Left ventricle myocardium inferior (tissue), 1 donor: ENCODE measurements around the gene DPP10. TPM values are rescaled to one million over a fixed set of nuclear protein-coding genes. Genes with fewer than 3 reads are reported as not detected.

Experiments
- DNase-seq: peaks from one replicate; pipeline ENCODE4 v3.0.0-alpha.2; 2020
- H3K27ac ChIP-seq: fragments of 200-600 bp; replicated peaks from 2 replicates; pipeline ENCODE4 v1.8.0; 2021
- H3K27me3 ChIP-seq: fragments of 200-600 bp; 2 replicates; pipeline ENCODE4 v1.8.0; 2021; ENCODE audit warnings: low read depth
- H3K36me3 ChIP-seq: fragments of 200-600 bp; 2 replicates; pipeline ENCODE4 v1.8.0; 2021
- H3K4me1 ChIP-seq: fragments of 200-600 bp; 2 replicates; pipeline ENCODE4 v1.8.0; 2021
- H3K4me3 ChIP-seq: fragments of 200-600 bp; 2 replicates; pipeline ENCODE4 v1.8.0; 2021; ENCODE audit warnings: mild to moderate bottlenecking, moderate library complexity
- H3K9me3 ChIP-seq: fragments of 200-600 bp; replicated peaks from 2 replicates; pipeline ENCODE4 v1.8.0; 2021
- intact Hi-C: fragments of 100-400 bp; cut with micrococcal nuclease; formaldehyde crosslinking; loops from one replicate; pipeline ENCODE4 v1.11.0; 2022
- total RNA-seq: library from RNA; stranded (reverse); fragmentation: NEBNext Ultra II Directional; extraction: Animal tissue kit (Norgen Biotek cat#: 25700); gene quantifications from one replicate; pipeline ENCODE4 v1.2.1, GENCODE V29; 2021
- TF ChIP-seq, protein P1 (sequence below): fragments of 200-600 bp; IDR thresholded peaks from 2 replicates; pipeline ENCODE4 v1.8.0; 2021; ENCODE audit warnings: antibody characterized with exemption, mild to moderate bottlenecking, borderline replicate concordance
- donor health status: DM: no; HTN: yes; CAD: no; lungs with severe emphysema.

Gene DPP10
- total RNA-seq, 1 donor from 2014 or later, result 0.16 TPM

DNA sequence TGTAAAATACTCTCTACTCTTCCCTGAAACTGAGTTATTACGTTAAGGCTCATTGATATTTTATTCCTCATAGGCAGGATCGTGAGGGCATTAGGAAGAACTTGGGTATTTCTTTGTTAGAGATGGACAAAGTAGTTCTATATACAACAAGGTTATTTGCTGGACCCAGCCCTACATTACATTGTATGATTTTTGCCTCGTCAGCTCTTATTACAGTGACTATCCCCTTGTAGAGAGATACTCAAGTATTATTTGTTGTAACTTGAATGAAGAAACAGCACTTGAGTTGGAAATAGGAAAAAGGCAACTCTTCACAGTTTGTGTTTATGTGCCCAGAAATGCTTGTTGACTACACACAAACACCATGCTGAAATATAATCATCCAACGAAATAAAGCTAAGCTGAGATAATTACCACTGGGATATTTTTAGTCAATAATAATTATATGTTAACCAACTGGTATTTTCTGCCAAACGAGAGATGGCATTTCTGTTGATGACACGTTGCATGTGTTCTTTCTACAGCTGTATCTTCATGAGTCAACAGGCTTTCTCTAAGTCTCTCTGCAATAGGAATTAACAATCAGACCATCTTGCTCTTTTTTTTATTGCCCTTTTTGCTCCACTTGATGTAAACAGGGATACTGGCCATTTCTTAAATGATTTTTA is 947.6 kb downstream of the DPP10 start:
- intact Hi-C loops, result no loop called here
- no peak overlapping the region for H3K27ac ChIP-seq
- H3K4me1 ChIP-seq, result no peaks in the 10 kb centered on the region
- peaks cover 5% of the 10 kb centered on the region for H3K9me3 ChIP-seq
- TF ChIP-seq, protein P1, sequence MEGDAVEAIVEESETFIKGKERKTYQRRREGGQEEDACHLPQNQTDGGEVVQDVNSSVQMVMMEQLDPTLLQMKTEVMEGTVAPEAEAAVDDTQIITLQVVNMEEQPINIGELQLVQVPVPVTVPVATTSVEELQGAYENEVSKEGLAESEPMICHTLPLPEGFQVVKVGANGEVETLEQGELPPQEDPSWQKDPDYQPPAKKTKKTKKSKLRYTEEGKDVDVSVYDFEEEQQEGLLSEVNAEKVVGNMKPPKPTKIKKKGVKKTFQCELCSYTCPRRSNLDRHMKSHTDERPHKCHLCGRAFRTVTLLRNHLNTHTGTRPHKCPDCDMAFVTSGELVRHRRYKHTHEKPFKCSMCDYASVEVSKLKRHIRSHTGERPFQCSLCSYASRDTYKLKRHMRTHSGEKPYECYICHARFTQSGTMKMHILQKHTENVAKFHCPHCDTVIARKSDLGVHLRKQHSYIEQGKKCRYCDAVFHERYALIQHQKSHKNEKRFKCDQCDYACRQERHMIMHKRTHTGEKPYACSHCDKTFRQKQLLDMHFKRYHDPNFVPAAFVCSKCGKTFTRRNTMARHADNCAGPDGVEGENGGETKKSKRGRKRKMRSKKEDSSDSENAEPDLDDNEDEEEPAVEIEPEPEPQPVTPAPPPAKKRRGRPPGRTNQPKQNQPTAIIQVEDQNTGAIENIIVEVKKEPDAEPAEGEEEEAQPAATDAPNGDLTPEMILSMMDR, result no peak
- no peaks in the 10 kb centered on the region for H3K36me3 ChIP-seq
- no peak for DNase-seq
- no peak overlapping the region for H3K4me3 ChIP-seq
- H3K27me3 ChIP-seq, result no peaks in the 10 kb centered on the region

DNA sequence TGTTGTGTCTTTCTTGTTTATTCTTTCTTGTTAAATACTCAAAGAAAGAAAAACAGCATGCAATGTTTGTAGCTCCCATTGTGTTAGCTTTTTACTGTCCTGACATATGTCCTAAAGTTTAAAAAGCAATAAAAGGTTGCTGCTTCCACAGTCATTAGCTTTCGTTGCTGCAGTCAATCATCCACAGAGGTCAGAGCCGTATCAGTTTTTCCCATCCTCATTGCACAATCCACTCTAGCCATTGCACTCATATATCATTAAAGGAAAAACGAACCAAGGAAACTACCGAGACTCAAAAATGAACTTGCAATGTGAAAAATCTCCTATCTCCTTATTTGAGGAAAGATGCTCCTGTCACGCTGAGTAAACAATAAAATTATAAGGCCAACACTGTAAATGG is 954.1 kb downstream of the DPP10 start:
- no peak for DNase-seq
- Histone ChIP-seq H3K4me1 (no peaks in the 10 kb centered on the region), H3K27me3 (no peaks in the 10 kb centered on the region), H3K27ac (no peak overlapping the region), H3K36me3 (no peaks in the 10 kb centered on the region), H3K4me3 (no peak overlapping the region), H3K9me3 (no peaks in the 10 kb centered on the region)
- TF ChIP-seq, protein P1, result no peak
- intact Hi-C loops, result no loop called here

DNA sequence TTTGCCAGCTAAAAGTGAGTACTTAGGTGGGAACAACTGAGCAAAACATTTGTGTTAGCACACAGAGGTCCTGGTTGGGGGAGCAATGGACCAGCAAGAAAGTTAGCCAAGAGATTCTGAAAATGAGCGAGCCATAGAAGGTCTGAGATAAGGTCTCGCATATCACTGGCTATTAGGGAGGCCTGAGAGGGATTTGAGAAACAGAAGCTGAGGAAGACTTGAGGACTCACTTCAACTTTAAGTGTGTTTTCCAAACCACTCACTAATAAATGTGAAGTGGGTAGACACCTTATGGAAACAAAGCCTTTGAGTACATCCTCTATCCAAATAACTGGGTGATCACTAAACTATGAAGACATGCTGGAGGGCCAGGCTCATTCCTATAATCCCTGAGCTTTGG is 958.5 kb downstream of the DPP10 start:
- intact Hi-C loops, result no loop called here
- no peak for DNase-seq

DNA sequence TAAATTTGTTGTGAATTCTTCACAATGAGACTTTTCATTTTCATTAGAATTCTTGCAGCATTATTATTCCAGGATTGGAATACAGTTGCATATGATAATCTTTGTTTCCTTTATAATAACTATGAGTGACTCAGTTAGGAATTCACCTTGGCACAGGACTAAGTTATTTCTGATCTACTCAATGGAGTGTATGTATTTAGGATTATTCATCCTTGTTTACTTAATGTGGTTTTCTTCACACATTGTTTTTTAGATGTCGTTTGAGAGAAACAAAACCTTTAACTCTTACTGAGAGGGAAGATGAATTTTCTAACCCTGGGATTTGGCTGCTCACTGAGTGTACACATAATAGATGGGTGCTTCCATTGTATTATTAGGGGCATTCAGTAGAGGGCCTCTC is 970.1 kb downstream of the DPP10 start:
- Histone ChIP-seq H3K36me3 (no peaks in the 10 kb centered on the region), H3K9me3 (peaks cover 29% of the 10 kb centered on the region), H3K27ac (no peak overlapping the region), H3K4me3 (no peak overlapping the region), H3K4me1 (no peaks in the 10 kb centered on the region), H3K27me3 (no peaks in the 10 kb centered on the region)
- intact Hi-C loops, result no loop called here
- TF ChIP-seq, protein P1, result no peak
- no peak for DNase-seq

More for the DNA sequence above, 958.5 kb downstream of the DPP10 start:
- H3K4me1 ChIP-seq, result no peaks in the 10 kb centered on the region
- no peaks in the 10 kb centered on the region for H3K36me3 ChIP-seq
- H3K4me3 ChIP-seq, result no peak overlapping the region
- H3K9me3 ChIP-seq, result peaks cover 10% of the 10 kb centered on the region
- no peaks in the 10 kb centered on the region for H3K27me3 ChIP-seq
- TF ChIP-seq, protein P1, result no peak
- H3K27ac ChIP-seq, result no peak overlapping the region

DNA sequence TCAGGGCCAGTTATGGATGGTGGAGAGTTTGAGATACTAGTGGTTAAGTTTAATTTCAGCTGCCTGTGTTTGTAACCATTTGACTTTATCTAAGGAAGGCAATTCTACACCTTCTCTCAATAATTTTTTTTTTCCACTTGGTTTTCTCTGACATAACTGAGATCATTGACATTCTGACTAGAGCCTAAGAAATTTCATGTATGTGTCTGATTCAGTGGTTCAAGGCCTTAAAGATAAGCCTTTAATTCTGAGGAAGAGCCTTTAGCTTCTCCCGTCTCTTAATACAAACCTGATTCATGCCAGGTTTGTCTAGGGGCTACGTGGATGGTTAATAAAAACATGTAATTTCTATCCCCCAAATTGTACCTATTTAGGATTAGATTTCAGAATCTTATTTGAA is 971.4 kb downstream of the DPP10 start:
- Histone ChIP-seq H3K36me3 (no peaks in the 10 kb centered on the region), H3K9me3 (peaks cover 21% of the 10 kb centered on the region), H3K27ac (no peak overlapping the region), H3K4me3 (no peak overlapping the region), H3K27me3 (no peaks in the 10 kb centered on the region), H3K4me1 (no peaks in the 10 kb centered on the region)
- DNase-seq, result no peak
- TF ChIP-seq, protein P1, result no peak
- intact Hi-C loops, result no loop called here
